ENCODE measurements around the gene CER1.

- TF ChIP-seq POLR2A (IDR thresholded peaks at IDR 0.05) (no peak), CTCF (IDR thresholded peaks at IDR 0.05) (peak; percentile 66 to 74 (median 72))
These were observed 46.1 kb upstream of the CER1 start for GRCh38 chr9:14768405-14769229.

All from uterus (tissue), 2 donors.